Central memory CD4-positive, alpha-beta T cell (primary cell): ENCODE data around the gene CCBE1.
"Not testable (repeated sequence)": the region's sequence is repeated elsewhere in the genome, so short reads cannot be mapped to it uniquely, and the experiment has no call there.

Experiments used
- DNase-seq: peaks from one replicate; pipeline ENCODE4 v3.0.0; 2022

CCBE1 gene

DNA sequence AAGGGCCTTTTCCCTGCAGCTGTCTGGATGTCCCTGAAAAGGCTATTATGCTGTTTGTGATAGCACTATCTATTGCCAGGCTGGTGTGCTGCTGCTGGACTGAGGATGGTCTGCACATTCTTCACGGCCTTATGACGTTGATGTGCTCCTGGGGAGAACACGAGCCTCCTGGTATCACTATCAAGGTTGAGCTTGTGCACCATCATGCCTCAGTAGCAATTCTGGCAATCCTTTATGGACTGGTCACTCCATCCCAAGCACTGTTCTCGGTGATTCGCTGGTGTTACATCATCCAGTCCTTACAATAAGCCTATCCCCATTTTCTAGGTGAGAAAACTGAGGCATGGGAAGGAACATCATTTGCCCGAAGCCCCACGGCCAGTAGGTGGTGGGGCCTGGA is 18.2 kb upstream of the CCBE1 start:
- DNase-seq = no peak

DNA sequence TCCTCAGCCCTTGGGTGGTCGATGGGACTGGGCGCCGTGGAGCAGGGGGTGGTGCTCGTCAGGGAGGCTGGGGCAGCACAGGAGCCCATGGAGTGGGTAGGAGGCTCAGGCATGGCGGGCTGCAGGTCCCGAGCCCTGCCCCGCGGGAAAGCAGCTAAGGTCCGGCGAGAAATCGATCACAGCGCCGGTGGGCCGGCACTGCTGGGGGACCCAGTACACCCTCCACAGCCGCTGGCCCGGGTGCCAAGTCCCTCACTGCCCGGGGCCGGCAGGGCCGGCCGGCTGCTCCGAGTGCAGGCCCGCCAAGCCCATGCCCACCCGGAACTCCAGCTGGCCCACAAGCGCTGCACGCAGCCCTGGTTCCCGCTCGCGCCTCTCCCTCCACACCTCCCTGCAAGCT is 16.9 kb upstream of the CCBE1 start:
- DNase-seq = not testable (repeated sequence)

DNA sequence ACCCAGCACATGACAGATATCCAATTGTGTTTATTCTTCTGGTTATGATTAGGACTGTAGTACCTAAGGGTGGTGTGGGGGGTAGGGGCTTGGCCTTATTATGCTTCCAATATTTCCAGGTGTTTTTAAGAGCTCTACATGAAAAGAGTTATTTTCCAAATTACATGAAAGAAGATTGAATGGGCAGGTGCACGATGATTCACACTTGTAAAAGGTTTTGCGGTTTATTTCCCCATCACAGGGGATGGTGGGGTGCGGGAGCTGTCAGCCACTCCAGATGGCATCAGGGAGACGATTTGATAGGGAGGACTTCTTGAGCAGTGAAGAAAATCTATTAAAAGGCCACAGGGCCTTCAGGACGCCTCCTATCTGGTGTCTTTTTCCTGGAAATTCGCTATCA is 15.1 kb upstream of the CCBE1 start:
- no peak for DNase-seq

DNA sequence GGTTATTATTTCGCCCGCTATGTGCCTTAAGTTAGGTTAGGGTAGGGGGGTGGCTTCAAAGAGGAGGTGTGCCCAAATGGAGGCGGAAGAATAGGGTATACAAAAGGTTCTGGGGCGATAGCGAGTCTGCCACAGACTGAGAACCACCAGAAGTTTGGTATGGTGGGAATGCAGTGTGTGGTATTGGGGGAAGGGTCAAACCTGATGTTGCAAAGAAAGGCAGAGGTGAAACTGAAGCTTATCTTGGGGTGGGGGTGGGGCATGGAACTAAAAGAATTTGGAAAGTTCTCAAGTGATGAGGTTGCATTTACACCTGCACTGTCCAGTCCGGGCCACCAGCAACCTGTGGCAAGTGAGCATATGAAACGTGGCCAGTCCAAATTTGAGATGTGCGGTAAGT is 11.8 kb upstream of the CCBE1 start:
- no peak for DNase-seq

DNA sequence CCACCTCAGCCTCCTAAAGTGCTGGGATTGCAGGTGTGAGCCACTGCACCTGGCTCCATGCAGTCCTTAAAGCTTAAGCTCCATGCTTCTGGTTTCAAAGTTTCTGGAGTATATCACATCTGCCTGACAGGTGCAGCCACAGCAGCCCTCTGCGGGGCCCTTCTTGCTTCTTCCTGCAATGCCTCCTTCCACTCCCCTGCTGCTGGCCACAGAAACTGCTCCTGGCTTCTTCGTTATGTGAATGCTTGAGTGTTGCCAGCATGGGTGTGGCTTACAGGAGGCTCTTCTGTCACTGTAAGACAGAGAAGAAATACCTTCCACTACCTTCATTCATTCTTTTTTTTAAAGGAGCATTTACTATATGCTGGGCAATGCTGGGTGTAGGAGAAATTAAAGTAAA is 10.1 kb upstream of the CCBE1 start:
- no peak for DNase-seq

DNA sequence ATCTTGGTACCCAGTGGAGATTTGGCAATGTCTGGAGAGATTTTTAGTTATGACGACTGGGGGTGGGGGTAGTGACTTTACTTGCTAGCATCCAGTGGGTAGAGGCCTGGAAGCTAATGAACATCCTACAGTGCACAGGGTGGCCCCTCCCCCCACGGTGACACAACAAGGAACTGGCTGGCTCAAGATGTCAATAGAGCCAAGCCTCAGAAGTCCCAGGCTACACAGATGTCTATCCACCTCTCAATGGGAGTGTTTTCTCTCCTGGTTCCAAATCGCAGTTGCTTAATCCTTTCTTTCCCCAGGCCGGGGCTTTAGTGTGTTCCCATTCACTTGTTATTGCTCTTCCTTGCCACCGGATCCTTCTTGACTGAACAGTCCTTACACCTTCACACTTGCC is 9.3 kb upstream of the CCBE1 start:
- DNase-seq = no peak

DNA sequence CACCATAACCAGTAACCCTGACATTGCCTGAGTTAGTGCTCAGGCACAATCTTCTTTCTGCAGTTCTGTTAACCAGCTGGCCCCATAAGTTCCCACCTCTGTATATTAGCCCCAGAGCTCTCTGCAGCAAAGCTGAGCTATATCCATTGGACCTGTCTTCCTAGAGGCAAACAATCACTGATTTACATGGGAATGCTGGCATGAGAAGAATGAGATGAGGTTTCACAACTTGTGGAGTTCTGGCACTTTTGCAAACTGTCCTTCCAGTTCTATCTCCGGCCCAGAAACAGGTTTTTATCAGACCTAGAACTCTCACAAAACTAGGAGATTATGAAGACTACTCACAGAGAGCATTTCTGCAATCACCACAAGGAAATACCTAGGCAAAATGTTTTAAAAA is 7.9 kb upstream of the CCBE1 start:
- no peak for DNase-seq

DNA sequence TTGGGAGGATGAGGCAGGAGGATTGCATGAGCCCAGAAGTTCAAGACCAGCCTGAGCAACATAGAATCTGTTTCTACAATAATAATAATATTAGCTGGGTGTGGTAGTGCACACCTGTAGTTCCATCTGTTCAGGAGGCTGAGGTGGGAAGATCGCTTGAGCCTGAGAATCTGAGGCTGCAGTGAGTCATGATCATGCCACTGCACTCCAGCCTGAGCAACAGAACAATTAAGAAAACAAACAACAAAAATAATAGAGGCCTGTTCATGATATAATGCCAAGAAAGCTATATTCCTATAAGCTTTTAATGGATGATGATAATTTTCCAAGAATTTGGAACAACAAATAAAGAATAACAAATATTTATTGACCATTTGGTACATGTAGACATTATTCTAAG is 6.9 kb upstream of the CCBE1 start:
- DNase-seq = no peak

DNA sequence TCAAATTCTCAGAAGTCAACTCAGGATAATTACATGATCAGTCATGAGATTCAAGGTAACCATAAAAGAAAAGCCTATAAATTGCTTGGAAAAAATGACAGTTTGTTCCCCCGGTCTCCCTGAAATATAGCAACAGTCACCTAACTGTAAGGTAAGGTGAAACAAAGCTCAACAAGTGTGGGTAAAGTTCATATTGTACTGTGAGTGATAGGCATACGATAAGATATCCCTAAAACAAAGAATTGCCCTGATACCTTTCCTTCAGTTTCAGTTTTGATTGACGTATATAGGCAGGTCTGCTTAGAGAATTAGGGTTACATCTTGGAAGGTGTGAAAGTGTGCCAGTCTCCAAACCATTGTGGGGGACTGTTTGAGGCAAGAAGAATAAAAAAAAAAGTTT is 4.0 kb upstream of the CCBE1 start:
- no peak for DNase-seq

DNA sequence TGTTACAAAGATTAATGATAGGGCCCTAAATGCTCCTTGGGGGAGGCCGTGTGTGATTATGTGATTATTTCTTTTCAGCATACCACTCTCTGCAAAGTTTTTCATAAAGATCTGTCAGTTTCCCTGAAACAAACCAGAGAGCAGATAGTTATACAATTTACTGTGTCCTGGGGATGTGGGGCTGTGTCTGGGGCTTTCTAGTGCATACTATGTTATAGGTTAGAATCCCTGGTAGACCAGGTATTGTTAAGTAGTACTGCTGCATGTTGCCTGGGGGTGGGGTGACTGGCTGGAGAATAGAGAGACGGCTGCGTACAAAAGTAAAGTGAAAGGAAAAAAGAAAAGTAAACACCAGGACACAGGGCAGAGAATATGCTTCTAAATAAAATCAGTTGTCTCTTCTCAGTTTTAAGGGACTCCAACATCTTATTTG is 3.3 kb upstream of the CCBE1 start:
- DNase-seq = no peak

DNA sequence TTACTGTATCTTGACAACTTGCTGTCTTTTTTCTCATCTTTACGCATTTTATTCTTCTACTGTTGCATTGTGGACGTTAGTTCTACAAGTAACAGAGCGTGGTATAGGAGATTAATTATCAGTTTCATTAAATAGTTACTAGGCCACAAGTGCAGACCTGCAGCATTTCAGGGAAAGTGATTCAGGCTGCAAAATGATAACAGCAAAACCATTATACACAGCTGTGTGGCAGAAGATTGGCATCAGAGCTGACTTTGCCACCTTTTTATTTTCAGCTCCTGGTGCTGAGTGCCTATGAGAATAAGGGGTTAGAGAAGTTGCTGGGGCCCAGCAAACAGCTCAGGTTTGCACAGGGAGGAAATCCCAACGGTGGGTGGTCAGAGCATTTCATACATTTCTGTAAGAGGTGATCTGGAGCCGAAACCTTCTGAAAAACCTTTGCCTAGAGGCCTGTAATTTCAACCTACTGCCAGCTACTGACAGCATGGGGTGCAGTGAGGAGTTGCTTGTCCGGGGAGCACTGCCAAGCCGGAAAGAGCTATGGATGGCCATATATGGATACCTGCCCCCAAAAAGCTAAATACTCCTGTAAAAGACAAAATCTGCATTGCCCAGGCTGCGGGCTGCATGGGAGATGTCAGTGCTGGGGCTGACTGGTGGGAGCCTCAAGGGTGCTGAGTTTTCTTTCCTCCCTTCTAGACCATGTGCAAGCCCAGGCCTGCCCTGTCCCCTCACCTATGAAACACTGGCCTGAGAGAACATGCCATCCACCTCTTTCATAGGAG is 2.7 kb upstream of the CCBE1 start:
- no peak for DNase-seq

DNA sequence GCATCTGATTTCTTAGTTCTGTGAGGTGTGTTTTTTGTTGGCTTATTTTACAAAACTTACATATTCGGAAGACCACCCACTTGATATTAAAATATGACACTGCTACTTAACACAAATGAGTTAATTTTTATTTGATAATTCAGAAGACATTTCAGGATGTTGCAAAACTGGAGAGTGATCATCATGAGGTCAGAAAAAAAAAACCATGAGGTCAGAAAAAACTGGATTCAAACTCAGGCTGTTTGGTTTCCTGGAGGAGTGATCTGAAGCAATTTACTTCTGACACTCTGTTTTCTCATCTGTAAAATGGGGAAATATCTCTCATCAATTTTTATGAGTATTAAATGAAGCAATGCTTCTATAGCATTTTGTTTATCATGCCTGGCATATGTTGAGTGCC is 1.8 kb upstream of the CCBE1 start:
- no peak for DNase-seq

DNA sequence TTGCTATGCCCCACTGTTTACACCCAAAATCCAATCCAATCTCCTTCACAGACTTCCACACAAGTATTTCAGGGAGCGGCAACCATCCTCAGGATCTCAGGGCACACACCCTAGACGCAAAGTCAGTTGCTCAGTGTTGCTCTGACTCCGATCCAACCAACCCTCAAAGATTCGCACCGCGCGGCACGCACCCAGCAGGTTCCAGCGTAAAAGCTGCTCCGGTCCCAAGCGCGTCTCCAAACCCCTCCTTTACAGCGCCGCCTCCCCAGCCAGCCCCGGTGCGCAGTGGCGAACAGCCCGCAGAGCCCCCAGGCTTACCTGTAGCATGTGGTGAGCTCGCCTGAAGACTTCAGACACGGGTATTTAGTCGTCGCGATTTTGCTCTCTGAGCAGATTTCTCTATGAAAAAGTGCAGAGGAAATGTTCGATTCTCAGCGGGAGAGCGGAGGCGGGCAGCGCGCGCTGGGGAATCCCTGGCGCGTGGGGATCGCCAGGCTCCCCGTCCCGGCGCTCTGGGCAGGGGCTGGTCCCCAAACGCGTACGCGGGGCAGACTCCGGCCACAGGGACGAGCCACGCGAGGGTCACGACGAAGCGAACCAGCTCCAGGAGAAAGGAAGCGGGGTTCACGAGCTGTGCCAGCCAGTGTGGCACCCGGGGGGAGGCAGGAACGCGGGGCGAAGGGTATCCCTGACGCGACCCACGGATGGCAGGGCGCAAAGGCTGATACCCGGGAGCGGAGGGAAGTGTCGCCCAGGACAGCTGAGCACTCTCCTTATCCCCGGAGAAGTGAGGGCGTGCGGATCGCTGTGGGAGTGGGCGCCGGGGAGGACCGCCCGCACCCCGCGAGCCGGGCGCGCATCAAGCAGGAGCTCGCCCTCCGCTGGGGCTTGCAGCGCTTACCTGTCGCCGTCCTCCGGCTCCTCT is 650 bp downstream of the CCBE1 start:
- DNase-seq = no peak

DNA sequence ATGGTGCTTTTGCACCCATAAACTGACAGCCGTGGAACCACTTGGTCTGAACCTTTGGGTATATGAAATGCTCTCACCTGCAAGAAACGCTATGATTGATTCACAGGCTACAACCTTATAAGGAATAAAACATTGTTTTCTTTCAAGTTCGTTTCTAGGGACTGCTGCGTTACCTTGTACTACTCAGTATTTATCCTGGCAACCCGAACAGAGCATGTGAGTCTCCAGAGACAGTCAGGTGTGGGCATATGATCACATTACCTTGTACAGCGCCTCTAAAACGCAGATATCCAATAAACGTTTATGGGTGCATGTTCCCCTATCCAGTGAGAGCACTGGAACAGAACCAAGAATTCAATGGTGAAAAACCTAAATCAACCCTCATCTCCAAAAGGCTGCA is 1.7 kb downstream of the CCBE1 start:
- DNase-seq = no peak

DNA sequence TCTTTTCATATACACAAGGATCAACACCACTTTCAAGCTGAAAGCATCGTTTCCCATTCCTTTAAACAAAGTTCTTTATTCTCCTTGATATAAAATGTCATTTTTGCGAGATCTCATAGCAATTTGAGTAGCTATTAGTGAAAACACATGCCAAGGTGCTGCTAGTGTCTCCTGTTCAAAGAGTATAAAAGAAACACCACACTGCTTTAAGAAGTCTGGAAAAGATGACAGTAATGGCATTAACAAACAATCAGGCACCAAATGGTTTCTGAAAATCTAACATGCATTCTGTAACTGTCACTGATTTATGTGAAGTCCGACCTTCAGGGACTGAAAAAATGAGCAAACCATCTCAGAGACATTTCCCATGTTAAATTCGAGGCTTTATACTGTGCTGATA is 2.4 kb downstream of the CCBE1 start:
- no peak for DNase-seq

DNA sequence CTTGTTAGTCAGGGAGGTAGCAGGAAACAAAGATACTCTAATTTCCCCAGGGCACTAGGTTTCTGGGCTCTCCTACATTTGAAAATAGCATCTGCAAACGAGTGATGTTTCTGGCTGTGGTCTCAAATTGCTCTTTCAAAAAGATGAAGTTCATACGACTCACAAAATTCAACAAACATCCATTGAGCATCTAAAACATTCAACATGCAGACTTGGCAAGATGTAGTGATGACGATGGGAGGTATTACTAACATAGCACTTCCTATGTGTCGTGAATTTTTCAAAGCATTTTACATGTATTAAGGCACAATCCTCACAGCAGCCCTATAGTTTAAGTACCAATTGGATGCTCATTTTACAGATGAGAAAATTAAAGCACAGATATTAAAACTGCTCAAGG is 5.2 kb downstream of the CCBE1 start:
- no peak for DNase-seq

DNA sequence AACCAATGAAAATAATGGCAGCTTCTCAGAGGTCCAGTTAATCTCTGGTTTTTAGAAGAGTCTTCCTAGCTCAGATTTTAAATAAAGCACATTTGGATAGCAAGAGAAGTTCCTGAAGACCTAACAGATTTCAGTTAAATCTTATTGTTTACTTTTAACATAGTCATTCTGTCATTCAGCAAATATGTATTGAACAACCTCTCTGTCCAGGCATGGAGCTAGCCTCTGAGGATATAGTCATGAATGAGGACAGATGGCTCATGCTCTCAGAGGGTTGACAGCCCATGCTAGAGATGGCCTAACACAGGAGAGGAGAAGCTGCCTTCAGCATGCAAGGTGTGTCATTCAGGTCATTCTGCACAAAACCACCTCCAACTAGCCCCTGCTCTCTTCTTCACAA is 6.2 kb downstream of the CCBE1 start:
- DNase-seq = no peak

DNA sequence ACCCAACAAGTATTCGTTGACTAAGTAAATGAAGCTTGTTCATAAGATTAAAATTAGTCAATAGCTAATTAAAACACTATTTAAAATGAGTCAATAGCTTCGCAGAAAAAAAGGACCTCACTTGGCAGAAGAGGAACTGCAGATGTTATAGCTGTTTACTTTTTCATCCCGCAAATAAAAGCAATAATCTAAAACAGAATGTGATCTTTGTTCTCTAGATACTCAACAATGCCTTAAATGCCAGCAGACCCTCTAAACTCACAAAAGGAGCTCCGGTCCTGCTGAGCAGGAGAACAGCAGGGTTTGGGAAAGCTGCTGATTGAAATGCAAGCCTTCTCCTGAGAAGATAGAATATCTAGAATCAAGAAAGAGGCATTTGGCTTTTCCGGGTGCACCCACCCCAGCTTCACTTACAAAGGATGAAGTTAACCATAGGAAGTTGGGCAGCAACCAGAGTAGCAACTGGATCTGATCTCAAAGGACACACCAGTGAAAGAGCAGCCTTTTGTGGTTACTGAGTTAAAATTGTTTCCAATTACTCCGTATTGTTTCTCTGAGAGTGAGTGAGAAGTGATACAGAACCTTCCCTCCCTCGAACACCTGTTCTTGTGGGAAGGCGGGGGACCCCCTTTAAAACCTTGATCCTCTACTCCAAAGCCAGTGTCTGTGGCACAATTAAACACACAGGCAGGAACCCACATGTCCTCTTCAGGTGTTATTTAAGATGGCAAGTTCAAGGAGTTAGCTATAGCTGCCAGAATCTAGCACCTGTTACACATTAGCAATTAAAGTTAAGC is 6.8 kb downstream of the CCBE1 start:
- DNase-seq = no peak

DNA sequence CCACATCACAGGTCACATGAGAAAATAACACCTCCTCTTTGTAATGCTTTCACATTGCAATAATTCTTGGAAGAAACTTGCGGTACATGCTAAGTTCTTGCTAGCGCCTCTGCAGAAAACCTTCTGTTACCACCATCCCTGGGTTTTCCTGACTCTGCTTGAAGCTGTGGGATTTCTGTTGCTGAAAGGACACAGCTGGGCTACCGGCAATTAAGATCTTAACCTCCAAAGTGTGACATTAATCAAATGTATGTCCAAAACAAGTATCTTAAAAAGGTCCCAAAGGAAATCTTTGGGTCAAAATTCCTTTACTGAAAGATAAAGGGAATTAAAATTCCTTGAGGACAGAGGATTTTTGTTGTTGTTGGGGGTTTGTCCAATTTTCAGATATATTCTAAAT is 7.5 kb downstream of the CCBE1 start:
- DNase-seq = no peak

DNA sequence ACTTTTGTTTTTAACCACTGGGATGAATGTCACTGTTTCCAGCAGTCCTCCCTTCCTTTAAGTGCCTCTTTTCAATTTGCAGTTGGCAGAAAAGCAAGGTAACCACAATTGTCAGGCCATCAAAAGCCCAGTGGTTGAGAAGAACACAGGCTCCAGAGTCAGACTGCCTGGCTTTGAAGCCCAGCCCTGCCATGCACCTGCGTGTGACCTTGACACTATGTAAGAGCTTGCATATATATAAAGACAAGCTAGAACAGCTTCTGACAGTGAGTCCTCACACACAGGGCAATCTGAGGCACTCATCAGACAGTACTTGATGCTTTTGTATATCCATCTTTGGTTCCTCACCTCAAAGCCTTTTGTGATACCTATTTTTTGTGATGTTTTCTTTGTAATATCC is 11.0 kb downstream of the CCBE1 start:
- DNase-seq = no peak

DNA sequence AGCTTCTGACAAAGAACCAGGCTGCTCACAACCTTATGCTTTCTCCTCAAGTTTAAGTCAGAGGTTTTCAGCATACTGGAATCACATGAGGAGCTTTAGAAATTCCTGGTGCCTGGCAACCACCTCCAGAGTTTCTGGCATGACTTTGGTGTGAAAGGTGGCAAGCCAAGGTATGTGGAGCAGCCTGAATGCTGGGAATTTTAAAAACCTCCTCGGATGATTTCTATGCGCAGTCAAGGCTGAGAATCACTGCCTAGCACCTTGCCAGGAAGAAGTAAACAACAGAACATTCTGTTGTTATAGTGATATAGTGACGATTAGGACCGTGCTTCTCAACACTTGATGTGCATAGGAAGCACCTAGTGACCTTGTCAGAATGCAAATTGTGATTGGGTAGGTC is 11.7 kb downstream of the CCBE1 start:
- DNase-seq = no peak

DNA sequence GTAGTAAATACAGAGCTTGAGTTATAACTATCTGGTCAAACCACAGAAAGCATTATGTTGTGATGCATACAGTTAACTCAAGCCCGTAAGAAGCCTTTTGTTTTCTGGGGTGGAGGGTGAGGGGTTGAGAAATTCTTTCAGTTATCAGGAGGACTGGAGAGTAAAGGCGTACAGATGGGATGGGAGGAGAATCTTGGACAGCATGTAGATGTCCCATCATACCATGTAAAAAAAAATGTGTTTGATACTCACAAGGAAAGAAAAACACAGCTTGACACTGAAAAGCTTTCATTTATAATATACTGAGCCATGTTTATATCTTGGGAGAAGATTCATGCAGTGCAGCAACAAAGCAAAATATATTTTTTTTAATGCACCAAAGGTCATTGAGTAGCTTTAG is 12.4 kb downstream of the CCBE1 start:
- no peak for DNase-seq

DNA sequence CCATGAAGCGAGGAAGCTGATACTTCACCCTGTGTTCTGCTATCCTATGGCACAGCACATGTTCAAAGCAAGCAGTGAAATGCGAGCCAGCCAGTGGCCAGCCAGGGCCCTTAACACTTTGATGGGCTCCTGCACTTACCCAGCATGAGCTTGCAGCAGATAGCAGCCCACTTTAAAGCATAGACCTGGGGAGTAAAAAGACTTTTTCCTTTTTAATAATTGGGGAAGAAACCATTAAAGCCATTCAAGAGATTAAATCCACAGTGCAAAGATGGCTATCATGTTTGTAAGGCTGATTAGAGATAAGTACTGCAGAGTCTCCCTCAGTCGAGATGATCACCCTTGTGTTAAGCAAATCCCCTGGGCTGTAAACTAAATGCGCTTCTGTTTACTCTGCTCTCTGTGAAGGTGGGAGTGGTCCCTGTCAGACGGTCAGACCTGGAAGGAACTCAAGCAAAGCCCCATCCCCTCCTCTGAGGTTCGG is 15.7 kb downstream of the CCBE1 start:
- DNase-seq = no peak
